OCI-LY1 (cell line): ENCODE results near the gene TAF3.
A peak's percentile ranks its signal among the peaks of the same experiment; 100 is the strongest.

Experiments
- H2AFZ ChIP-seq: fragments of 200-600 bp; sonication (generic), shearing (Covaris generic); 2 replicates; pipeline ENCODE4 v1.6.0; 2014; ENCODE audit warnings: antibody characterized with exemption, mild to moderate bottlenecking, low read length
- H3F3A ChIP-seq: fragments of 200-600 bp; sonication (generic), shearing (Covaris generic); 2 replicates; pipeline ENCODE4 v1.6.0; 2014; ENCODE audit warnings: mild to moderate bottlenecking, antibody characterized with exemption, low read length, moderate library complexity; ENCODE audit not compliant: insufficient read depth
- H3K27ac ChIP-seq: fragments of 200-600 bp; sonication (generic); 2 replicates; pipeline ENCODE4 v1.5.1; 2014; ENCODE audit warnings: low read length, mixed run types, mild to moderate bottlenecking, low read depth; ENCODE audit not compliant: poor library complexity, severe bottlenecking
- H3K27me3 ChIP-seq: fragments of 200-600 bp; sonication (generic); 2 replicates; pipeline ENCODE4 v1.6.0; 2014; ENCODE audit warnings: antibody characterized with exemption, mild to moderate bottlenecking, low read length, moderate library complexity; ENCODE audit not compliant: insufficient read depth
- H3K36me3 ChIP-seq: fragments of 200-600 bp; sonication (generic); 2 replicates; pipeline ENCODE4 v1.6.1; 2014; ENCODE audit warnings: mild to moderate bottlenecking, antibody characterized with exemption, low read length, moderate library complexity, mixed read lengths; ENCODE audit not compliant: insufficient read depth
- H3K4me1 ChIP-seq: fragments of 200-600 bp; sonication (generic); 2 replicates; pipeline ENCODE4 v1.5.1; 2014; ENCODE audit warnings: mild to moderate bottlenecking, low read length, moderate library complexity; ENCODE audit not compliant: insufficient read depth, severe bottlenecking
- H3K4me2 ChIP-seq: fragments of 200-600 bp; sonication (generic), shearing (Covaris generic); 2 replicates; pipeline ENCODE4 v1.6.1; 2014; ENCODE audit warnings: low read length
- H3K4me3 ChIP-seq: fragments of 200-600 bp; sonication (generic); 2 replicates; pipeline ENCODE4 v1.5.1; 2014; ENCODE audit warnings: low read length, low read depth, mild to moderate bottlenecking, mixed read lengths; ENCODE audit not compliant: poor library complexity, severe bottlenecking
- H3K79me2 ChIP-seq: fragments of 200-600 bp; shearing (Covaris generic); 2 replicates; pipeline ENCODE4 v1.6.1; 2016; ENCODE audit warnings: mixed run types, low read length, mixed read lengths; ENCODE audit not compliant: insufficient read depth
- H3K9ac ChIP-seq: fragments of 200-600 bp; sonication (generic), shearing (Covaris generic); 2 replicates; pipeline ENCODE4 v1.6.1; 2014; ENCODE audit warnings: mild to moderate bottlenecking, low read length, mixed read lengths
- H3K9me2 ChIP-seq: fragments of 200-600 bp; sonication (generic), shearing (Covaris generic); 2 replicates; pipeline ENCODE4 v1.6.1; 2014; ENCODE audit warnings: low read depth, mild to moderate bottlenecking, low read length, mixed read lengths
- H3K9me3 ChIP-seq: fragments of 200-600 bp; shearing (Covaris generic); 2 replicates; pipeline ENCODE4 v1.6.1; 2014; ENCODE audit warnings: low read length, mixed read lengths
- H4K20me1 ChIP-seq: fragments of 200-600 bp; sonication (generic), shearing (Covaris generic); 2 replicates; pipeline ENCODE4 v1.6.0; 2016; ENCODE audit warnings: mild to moderate bottlenecking, low read length; ENCODE audit not compliant: insufficient read depth
- EZH2 ChIP-seq: fragments of 200-600 bp; sonication (generic), shearing (Covaris generic); IDR thresholded peaks from 2 replicates; pipeline ENCODE4 v1.8.0; 2017; ENCODE audit warnings: borderline replicate concordance, mixed run types, mild to moderate bottlenecking, antibody characterized with exemption, low read length, moderate library complexity, mixed read lengths
- TF ChIP-seq, protein P1 (sequence below): fragments of 200-600 bp; sonication (generic), shearing (Covaris generic); IDR thresholded peaks from 2 replicates; pipeline ENCODE4 v1.5.1; 2017; ENCODE audit warnings: mild to moderate bottlenecking, antibody characterized with exemption, low read length, moderate library complexity, mixed read lengths

The TAF3 gene, protein sequence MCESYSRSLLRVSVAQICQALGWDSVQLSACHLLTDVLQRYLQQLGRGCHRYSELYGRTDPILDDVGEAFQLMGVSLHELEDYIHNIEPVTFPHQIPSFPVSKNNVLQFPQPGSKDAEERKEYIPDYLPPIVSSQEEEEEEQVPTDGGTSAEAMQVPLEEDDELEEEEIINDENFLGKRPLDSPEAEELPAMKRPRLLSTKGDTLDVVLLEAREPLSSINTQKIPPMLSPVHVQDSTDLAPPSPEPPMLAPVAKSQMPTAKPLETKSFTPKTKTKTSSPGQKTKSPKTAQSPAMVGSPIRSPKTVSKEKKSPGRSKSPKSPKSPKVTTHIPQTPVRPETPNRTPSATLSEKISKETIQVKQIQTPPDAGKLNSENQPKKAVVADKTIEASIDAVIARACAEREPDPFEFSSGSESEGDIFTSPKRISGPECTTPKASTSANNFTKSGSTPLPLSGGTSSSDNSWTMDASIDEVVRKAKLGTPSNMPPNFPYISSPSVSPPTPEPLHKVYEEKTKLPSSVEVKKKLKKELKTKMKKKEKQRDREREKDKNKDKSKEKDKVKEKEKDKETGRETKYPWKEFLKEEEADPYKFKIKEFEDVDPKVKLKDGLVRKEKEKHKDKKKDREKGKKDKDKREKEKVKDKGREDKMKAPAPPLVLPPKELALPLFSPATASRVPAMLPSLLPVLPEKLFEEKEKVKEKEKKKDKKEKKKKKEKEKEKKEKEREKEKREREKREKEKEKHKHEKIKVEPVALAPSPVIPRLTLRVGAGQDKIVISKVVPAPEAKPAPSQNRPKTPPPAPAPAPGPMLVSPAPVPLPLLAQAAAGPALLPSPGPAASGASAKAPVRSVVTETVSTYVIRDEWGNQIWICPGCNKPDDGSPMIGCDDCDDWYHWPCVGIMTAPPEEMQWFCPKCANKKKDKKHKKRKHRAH

DNA sequence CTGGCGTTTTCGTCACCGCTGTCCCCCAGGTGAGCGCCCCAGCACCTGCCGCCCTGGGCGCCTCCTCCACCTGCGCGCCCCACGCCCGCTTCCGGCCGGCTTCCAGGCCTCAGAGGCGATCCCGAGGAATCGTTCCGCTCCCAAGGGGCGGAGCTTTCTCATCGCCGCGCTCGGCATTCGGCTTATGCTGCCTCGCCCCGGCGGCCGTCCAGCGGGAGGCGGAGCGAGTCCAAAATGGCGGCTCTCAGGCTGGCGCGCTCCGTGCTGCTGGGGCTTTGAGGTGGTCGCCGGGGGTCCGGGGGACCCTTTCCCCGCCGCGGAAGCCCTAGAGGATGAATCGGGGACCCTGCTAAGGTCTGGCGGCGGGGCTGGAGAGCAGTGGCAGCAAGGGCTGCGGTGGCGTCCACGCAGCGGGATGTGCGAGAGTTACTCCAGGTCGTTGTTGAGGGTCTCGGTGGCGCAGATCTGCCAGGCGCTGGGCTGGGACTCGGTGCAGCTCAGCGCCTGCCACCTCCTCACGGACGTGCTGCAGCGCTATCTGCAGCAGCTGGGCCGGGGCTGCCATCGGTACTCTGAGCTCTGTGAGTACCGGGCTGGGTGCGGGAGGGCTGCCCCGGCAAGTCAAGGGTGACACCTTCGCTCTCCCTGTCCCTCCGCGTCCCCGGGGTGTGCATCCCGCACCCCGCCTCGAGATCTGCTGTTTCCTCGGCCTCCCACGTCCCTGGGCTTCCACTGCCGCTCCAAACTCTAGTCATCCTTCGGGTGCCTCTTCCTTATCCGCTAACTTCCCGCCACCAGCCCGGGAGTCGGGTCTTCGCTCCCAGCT is at the start of gene TAF3:
Gene TAF3 (plus strand): TSS at position 211 of the 826 bp plus-strand sequence. CDS start 205 bp downstream, at position 416.
- no peaks in the 10 kb centered on the region for H3K27me3 ChIP-seq
- peak within 1 kb of the TSS; percentile 78 for H3K4me2 ChIP-seq
- TF ChIP-seq, protein P1, sequence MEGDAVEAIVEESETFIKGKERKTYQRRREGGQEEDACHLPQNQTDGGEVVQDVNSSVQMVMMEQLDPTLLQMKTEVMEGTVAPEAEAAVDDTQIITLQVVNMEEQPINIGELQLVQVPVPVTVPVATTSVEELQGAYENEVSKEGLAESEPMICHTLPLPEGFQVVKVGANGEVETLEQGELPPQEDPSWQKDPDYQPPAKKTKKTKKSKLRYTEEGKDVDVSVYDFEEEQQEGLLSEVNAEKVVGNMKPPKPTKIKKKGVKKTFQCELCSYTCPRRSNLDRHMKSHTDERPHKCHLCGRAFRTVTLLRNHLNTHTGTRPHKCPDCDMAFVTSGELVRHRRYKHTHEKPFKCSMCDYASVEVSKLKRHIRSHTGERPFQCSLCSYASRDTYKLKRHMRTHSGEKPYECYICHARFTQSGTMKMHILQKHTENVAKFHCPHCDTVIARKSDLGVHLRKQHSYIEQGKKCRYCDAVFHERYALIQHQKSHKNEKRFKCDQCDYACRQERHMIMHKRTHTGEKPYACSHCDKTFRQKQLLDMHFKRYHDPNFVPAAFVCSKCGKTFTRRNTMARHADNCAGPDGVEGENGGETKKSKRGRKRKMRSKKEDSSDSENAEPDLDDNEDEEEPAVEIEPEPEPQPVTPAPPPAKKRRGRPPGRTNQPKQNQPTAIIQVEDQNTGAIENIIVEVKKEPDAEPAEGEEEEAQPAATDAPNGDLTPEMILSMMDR, result no peak
- TF ChIP-seq EZH2, result no peak
- H3K4me3 ChIP-seq, result peak within 1 kb of the TSS; percentile 99
- H3K36me3 ChIP-seq, result peaks cover 8% of the 10 kb centered on the region; the same call in 1 of the 2 replicates
- peak within 1 kb of the TSS; percentile 91 for H3K9ac ChIP-seq
- H3F3A ChIP-seq, result no peaks in the 10 kb centered on the region
- peak within 1 kb of the TSS; percentile 8 for H3K27ac ChIP-seq
- peaks cover 22% of the 10 kb centered on the region for H3K4me1 ChIP-seq
- no peaks in the 10 kb centered on the region for H4K20me1 ChIP-seq
- peak within 1 kb of the TSS; percentile 78; the same call in 1 of the 2 replicates for H2AFZ ChIP-seq
- no peaks in the 10 kb centered on the region for H3K9me3 ChIP-seq
- H3K79me2 ChIP-seq, result peaks cover 17% of the 10 kb centered on the region; the same call in 1 of the 2 replicates
- H3K9me2 ChIP-seq, result no peaks in the 10 kb centered on the region

- Histone ChIP-seq H3K4me2 (no peak overlapping the region), H3K4me3 (no peak overlapping the region), H3K27me3 (no peaks in the 10 kb centered on the region), H3K4me1 (peaks cover 10% of the 10 kb centered on the region), H3F3A (no peaks in the 10 kb centered on the region), H3K36me3 (peaks cover 58% of the 10 kb centered on the region), H2AFZ (no peak overlapping the region), H3K79me2 (no peaks in the 10 kb centered on the region), H3K9me3 (no peaks in the 10 kb centered on the region), H4K20me1 (no peaks in the 10 kb centered on the region), H3K27ac (peak overlapping the region; percentile 67), H3K9ac (no peak overlapping the region), H3K9me2 (no peaks in the 10 kb centered on the region)
- TF ChIP-seq EZH2, result no peak
- TF ChIP-seq, protein P1, result no peak
Measured at GRCh38 chr10:7773845-7774801, 44.2 kb upstream of the TAF3 start.
